GM18858 (cell line): Measurements from ENCODE around the gene PPDPF.
"Not testable (repeated sequence)": the region's sequence is repeated elsewhere in the genome, so short reads cannot be mapped to it uniquely, and the experiment has no call there.

Source experiments
- ATAC-seq: cut with Tn5 transposase; IDR thresholded peaks from one replicate; pipeline ENCODE4 v1.9.1; 2021; ENCODE audit not compliant: unreplicated experiment

PPDPF gene, protein sequence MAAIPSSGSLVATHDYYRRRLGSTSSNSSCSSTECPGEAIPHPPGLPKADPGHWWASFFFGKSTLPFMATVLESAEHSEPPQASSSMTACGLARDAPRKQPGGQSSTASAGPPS

DNA sequence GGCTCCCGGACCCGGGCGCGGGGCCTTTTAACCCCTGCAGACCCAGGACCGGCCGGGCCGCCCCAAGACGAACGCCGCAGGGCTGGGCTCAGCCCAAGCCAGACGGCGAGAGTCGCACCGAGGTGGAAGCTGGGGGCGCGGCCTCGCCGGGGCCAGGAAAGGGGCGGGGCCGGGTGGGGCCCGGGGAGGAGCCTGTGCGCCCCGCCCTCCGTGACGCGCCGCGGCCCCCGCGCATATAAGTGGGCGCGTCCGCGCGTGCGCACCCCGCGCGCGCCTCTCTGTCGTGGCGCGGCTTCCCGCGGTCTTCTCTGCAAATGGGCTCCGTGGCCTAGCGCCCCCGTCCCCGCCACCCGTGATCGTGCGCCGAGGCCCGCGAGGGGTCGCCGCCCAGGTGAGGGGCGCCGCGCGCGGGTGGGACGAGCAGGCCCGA is at the start of gene PPDPF:
Gene PPDPF (plus strand): TSS at position 262 of the 430 bp plus-strand sequence. CDS start 544 bp downstream, outside the sequence.
- ATAC-seq = peak; percentile 54

DNA sequence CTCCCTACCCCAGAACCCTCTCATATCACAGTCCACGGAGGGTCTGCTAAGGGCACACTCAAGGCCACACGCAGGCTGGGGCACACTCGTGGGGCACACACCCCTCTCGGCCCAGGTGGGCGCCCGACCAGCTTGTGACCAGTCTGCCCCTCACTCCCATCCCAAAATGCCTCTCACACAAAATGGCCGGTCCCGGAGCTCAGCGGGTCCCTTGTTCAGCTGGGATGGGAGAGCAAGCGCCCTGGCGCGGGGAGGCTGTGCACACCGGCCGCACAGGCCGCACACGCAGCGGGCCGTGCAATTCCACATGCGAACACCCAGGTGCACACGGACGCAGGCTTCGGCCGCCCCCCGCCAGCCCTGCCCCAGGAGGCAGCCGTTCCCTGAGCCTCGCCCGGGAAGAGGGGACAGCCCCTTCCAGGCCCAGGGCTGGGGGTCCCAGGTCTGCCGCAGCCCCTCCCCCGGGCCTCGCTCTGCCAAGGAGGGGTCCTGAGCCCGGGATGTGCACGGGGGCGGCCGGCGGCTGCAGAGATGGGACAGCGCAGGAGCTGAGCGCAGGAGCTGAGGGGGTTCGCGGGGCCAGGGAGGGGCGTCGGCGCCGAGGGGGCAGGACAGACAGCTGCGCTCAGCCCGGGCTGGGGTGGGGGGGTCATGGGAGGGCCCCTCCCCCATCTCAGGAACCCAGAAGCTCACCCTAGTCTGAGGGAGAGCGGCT is 49.4 kb upstream of the PPDPF start:
- no peak for ATAC-seq

DNA sequence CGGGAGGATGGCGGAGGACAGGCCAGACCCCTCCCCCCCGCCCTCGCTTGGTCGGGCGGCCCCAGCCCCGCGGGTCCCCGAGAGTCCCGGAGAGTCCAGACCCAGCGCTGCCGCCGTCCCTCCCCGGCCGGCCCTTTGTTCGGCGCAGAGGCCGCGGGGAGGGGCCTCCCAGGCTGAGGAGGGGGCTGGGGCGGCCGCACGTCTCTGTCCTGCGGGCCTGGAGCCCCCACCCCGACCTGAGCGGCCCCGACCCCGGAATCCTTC is 48.9 kb upstream of the PPDPF start:
- ATAC-seq = no peak

DNA sequence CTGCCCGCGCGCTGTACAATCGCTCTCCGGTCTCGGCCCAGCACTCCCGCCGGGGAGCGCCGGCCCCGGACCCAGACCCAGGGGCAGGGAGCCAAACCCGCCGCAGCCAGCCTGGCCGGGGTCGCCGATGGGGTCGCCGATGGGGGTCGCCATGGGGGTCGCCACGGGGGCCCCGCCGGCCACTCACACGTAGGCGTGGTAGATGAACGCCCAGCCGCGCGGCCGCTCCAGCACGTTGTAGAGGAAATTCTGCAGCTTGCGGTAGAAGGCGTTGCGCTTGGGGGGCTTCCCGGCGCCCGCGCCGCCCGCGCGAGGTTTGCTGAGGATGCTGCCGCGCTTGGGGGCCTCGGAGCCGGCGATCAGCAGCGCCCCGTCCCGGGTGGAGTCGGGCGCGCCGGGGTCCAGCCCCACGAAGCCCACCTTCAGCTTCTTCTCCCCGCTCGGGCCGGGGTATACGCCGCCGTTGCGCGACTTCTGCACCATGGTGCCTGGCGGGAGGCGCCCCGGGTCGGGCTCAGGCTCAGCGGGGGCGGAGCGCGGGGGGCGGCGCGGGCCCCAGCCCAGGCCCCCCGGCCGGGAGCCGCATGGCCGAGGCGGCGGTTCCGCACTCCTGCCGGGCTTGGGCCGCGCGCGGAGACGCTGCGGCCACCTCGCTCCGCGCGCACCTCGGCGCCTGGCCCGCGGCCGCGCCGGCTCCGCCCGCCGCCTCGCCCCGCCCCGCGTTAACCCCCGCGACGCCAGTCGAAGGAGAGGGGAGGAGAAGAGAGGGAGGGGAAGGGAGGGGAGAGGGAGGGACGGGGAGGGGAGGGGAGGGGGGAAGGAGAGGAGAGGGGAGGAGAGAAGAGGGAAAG is 48.4 kb upstream of the PPDPF start, which contains the start of gene KCNQ2:
Gene KCNQ2 (minus strand): TSS at position 675 of the 851 bp plus-strand sequence. CDS start 192 bp downstream, at position 483.
- no peak for ATAC-seq

DNA sequence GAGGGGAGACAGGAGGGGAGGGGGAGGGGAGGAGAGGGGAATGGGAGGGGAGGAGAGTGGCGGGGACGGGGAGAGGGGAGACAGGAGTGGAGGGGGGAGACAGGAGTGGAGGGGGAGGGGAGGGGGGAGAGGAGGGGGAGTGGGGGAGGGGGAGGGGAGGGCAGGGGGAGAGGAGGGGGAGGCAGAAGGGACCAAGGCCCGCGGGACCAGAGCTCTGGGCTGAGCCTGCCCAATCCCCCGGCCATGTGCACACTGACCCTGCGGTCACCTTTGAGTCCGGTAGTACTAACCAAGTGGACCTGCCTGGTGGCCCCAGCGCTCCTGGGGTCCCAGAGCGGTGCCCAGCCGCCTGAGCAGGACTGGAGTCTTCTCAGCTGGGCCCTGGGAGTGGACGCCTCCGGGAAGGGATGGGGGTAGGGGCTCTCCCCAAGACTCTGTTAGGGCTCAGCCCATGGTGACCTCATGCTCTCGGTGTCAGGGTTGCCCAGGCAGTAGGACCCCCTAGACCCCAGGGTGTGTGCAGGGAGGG is 47.6 kb upstream of the PPDPF start:
- no peak for ATAC-seq

DNA sequence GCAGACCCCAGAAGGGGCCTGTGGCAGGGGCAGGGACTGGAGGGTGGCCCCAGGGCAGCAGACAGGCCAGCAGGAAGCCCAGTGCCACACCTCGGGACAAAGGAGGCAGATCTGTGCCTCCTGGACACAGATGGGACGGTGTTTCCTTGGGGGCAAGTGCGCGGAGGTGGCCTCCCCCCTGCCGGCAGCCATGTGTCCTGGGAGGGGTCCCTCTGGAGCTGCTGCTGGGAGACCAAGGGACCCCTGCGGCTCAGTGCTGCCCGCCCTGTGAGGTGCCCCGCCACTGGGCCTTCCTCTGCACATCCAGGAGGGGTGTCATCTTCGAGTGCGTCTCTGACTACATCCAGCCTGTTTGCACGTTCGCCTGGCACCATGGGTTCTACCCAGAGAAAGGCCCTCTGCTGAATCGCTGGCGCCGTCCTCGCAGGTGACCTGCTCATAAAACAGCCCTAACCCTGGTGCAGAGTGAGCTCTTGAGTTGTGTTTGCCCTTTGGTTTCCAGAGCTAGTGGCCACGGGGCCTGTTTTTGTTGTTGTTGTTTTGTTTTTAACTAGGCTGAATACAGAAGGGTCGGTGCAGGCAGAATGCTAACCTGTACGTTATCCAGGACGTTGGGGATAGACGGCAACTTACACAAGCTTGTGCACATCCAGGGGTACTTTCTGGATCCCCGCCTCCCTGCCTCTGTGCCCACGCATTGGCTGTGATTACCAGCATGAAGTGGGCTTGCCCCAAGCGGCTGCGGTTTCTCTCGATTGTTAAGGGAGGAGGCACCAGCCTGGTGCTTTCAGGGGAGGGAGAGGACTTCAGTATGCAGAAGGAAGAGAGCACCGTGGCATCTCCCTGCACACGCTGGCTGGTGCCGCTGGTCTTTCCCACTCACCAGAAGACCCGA is 46.8 kb upstream of the PPDPF start:
- no peak for ATAC-seq

DNA sequence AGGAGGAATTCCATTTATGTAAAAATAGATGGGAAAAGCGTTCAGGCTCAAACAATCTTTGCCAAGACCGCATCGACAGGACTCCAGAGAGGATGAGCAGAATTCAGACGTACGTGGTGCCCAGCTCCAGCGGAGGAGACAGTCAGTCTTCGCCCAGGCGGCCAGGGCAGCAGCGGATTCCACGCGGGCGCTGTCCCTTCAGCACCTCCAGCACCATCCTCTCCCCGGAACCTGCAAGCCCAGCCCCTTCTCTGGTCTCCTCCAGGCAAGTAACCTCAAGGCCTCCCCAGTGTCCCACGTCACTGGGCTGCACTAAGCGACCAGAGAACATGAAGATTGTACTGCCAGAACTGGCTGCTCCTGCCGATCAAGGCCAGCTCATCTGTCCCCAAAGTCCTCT is 45.4 kb upstream of the PPDPF start:
- ATAC-seq = no peak

DNA sequence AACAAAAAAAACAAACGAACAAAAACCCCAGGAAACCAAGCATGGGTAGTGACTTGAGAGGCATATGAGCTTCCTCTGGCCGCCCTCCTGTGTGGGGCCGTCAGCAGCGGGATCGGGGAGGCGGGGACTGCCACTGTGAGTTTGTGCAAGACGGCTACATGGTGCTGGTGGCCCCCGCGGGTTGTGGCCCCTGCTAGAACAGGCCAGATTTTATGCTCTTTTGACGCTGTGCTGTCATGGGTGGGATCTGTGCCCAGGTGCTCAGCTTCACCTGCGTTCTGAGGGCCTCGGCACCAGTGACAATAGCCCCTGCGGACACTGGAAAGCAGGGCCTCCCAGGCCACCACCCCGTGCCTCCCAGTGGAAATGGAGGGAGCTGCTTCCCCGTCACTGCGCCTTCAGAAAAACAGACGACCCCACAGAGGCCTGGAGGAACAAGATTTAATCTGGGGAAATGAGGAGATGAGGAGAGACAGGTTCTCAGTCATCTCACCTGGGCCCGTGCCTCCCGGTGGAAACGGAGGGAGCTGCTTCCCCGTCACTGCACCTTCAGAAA is 43.4 kb upstream of the PPDPF start:
- ATAC-seq = no peak

DNA sequence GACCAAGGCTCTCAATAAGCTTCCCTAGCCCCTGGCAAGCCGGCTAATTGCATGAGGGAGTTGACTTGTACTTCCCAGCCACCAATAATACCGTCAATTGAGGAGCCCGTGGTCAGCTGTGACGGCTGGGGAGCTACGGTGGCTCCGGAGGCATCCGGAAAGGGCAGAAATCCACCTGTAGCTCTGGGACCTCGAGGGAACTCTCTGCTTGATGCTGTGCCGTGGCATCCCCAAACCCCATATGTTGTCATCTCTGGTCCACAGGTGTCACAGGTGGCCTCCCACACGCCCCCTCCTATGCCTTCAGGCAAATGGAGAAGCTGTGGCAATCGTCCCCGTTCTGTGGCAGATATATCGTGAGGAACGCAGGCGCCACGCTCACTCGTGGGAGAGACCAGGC is 42.6 kb upstream of the PPDPF start:
- no peak for ATAC-seq

DNA sequence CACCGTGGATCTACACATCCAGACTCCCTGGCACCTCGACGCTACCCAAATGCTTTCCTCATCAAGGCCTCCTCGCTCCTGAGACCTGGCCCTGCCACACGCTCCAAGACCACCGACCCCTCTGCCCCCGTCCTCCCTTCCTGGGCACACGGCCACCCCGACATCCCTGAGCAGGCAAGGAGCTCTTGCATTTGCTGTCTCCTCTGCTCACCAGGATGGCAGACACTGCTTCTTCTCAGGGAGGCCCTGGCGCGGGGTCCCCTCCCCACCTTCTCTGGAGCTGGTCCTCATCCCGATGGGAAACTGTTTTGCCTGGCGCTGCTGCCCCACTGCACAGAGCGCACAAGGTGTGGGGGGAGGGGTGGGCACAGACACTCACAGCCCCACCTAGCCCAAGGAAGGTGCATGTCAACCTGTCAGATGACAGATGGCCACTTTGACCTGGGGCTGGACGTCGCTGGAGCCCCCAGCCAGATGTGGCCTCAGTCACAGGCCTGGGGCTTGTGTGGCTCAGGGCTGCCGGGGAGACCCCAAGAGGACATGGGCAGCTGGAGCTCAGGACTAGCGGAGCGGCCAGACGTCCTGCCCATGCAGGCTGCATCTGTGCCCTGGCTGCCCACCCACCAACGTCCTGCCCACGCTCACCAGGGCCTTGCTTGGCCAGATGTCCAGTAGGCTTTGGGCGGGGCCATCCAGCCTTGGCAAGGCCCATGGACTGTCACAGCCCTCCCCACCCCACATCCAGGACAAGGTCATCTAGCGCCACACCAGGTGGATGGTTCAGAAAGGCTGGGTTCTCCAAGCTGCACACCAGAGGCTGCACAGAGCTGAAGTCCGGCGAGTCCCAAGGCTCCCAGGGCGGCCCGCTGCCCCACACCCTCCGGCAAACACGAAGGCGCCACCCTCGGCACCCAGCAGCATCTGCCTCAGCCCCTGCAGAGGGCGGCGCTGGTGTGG is 41.9 kb upstream of the PPDPF start:
- no peak for ATAC-seq

DNA sequence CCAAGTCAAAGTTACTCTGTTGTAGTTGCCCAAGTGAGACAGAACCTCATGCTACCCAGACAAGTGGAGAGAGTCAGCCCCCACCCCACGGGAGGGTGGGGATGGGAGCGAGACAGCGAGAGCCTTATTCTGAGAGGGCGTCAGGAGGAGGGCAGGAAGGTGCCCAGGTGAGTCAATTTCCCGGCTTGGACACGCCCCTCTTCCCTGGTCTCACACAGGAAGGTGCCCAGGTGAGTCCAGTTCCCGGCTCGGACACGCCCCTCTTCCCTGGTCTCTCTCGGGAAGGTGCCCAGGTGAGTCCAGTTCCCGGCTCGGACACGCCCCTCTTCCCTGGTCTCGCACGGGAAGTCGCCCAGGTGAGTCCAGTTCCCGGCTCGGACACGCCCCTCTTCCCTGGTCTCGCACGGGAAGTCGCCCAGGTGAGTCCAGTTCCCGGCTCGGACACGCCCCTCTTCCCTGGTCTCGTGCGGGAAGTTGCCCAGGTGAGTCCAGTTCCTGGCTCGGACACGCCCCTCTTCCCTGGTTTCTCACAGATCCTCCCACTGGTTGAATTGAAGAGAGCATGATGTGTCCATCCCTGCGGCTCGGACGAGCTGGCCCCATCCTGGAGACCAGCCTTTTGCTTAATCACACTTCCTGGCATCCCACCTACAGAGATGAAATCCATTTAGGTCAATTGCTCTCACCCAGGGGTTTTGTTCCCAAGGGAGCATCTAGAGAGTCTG is 40.7 kb upstream of the PPDPF start:
- not testable (repeated sequence) for ATAC-seq

DNA sequence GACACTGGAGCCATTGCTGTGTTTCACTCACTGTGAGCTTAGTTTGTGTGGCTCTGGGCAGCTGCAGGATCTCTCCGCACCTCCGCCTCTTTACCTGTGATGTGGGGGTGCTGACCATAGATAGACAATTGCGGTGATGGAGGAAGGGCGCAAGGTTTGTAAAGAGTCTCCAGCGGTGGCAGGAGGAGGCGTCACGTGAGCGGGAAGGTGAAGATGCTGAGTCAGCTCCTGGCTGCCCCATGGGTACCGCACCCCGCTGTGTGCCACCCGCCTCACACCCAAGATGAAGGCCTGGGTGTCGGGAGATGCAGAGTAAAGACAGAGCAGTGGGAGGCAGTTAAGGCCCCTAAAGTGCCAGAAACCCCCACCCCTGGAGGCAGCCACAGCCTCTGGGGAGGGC is 39.1 kb upstream of the PPDPF start:
- ATAC-seq = no peak

DNA sequence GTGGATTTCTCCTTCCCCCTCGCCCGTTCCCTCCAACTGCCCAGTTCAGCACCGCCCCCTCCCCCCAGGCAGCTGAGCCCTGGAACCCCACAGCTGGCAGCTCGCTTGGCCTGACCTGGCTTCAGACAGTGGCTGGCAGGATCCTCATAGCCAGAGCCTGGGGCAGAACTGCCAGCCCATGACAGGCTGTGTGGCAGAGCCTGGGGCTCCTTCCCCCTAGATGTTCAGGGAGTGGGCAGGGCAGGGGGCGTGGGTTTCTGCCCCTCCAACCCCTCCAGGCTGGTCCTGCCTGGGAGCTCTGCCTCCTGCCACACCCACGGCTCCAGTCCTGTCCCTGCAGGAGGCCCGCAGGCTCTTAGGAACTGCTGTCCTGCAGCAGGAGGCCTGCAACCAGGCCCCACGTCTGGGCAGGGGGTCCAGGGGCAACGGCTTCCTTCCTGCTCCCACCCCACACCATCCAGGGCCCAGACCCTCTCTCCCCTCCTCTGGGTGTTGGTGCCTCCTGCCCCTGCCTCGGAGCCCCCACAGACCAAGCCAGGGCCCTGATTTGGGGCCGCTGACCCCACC is 38.5 kb upstream of the PPDPF start:
- no peak for ATAC-seq

DNA sequence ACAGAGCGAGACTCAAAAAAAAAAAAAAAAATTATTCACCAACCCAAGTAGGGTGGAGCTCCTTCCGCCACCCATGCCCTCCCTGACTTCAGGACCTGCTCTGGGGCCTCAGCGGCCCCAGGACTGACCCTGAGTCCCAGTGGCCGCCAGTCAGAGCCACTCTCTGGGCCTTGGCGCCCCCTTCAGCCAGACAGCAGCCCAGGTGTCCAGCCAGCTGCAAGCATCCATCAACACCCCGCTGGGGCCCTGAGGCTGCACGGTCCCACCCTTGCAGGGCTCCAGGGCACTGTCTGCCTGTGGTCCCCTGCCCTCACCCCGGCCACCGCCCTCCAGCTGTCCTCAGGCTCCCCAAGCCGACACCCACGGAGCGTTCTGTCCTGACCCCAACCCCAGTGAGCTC is 36.7 kb upstream of the PPDPF start:
- no peak for ATAC-seq

DNA sequence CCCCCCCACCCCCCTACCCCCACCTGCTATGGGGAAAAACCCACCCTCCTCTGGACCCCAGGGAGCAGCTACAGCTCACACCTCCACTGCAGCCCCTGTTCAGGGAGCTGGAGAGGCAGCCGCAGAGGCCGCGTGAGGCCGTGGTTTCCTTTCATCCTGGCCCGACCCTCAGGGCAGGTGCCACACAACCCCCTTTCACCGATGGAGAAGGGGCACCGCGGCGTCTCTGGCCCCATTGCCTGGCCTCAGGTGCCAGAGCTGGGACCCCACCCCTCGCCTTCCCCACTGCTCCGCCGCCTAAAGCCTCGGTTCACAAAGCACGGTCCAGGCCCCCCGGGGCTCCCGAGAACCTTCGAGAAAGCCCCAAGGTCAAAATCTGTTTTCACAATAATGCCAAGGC is 36.3 kb upstream of the PPDPF start:
- no peak for ATAC-seq

DNA sequence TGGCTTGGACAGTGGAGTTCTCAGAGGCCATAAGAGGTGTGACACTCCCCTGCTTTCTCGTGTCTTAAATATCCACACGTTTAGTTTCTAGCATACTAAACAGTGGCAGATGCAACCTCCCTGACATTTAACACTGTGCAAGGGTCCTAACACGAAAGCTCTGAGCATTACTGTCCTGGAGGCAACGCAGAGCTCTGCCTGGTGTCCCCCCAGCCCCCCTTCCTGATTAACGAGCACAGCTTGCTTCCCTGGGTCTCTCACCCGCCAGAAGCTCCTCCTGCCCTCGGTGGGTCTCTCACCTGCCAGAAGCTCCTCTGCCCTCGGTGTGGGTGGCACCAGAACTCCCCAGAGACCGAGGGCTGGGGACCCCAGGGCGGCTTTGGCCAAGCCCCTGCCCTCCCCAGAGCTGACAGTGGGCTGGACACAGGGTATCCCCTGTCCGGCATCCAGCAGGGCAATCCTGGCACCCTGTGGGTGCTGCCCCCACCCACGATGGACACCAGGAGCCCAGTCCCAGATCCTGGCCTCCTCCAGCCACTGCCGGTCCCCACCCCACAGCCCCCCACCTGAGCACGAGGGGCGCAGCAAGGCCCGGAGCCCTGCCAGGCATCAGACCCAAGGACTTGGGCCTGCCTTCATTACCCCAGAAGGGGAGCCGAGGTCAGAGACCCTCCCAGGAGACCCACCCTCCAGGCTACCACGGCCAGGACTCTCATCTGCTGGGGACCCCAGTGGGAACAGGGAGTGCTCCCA is 35.7 kb upstream of the PPDPF start:
- ATAC-seq = no peak

DNA sequence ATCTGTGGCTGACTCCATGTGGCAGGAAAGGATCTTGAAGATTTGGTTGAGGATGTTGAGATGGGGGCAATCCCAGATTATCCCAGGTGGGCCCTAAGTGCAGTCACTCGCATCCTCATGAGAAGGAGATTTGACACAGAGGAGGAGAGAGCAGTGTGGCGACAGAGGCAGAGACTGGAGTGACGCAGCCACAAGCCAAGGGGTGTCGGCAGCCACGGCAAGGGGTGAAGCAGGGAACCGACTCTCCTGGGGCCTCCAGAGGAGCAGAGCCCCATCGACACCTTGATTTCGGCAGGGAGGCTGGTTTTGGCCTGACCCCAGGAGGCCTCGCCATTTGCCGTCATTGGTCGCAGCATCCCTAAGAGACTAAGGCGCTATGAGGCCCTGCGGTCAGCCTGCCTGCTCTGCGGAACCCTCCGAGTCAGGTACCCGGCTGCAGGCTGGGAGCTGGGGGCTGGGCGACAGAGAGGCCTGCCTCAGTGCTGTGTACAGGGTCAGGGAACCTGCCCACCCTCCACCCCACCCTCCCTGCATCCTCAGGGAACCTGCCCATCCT is 34.2 kb upstream of the PPDPF start:
- ATAC-seq = no peak
